ENCODE results near the gene PIM1.

PIM1 gene

DNA sequence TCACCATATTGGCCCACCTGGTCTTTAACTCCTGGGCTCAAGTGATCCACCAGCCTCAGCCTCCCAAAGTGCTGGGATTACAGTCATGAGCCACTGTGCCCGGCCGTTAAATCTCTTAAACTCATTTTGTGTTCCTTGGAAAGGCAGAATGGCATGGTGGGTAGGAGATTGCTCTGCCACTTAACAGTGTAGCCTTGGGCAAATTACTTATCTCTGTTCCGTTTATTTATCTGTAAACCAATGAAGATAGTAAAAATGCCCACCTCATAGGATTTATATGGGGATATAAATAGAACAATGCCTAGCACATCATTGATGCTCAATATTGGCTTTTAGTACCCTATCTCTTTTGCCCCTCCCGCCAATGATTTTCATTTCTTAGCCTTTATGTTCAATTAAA lies 7.2 kb upstream of the PIM1 start:
- Histone ChIP-seq H3K27ac (no peak overlapping the region), H3K4me3 (no peak overlapping the region)
- no peak for DNase-seq (ENCODE audit: low spot score)
- TF ChIP-seq, protein P1, sequence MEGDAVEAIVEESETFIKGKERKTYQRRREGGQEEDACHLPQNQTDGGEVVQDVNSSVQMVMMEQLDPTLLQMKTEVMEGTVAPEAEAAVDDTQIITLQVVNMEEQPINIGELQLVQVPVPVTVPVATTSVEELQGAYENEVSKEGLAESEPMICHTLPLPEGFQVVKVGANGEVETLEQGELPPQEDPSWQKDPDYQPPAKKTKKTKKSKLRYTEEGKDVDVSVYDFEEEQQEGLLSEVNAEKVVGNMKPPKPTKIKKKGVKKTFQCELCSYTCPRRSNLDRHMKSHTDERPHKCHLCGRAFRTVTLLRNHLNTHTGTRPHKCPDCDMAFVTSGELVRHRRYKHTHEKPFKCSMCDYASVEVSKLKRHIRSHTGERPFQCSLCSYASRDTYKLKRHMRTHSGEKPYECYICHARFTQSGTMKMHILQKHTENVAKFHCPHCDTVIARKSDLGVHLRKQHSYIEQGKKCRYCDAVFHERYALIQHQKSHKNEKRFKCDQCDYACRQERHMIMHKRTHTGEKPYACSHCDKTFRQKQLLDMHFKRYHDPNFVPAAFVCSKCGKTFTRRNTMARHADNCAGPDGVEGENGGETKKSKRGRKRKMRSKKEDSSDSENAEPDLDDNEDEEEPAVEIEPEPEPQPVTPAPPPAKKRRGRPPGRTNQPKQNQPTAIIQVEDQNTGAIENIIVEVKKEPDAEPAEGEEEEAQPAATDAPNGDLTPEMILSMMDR (IDR thresholded peaks at IDR 0.05): no peak

DNA sequence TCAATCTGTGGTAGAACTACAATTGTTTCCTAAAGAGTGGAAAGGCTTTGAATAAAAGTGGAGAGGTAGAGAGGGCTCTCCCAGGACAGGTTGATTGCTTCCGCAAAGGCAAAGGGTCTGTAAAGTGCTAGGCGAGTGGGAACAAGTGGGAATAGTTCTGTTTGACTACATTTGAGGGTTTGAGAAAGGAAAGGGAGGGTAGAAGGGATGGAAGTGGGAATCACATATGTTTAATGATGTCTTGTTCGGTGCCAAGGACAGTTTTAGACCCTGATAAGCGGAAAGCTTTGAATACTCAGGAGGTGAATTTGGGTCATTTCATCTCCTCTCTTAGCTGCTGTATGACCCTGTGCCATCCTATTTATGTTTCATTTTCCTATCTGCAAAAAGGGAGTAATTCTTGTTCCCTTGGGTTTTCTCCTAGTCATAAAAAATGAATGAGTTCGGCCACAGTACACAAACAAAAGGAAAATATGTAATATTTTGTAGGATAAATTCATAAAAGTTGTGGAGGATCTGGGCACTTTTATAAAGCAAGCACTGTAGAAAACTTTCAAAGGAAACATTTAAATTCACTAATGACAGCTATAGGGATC lies 1.7 kb upstream of the PIM1 start:
- TF ChIP-seq, protein P1 (IDR thresholded peaks at IDR 0.05): no peak
- no peak for DNase-seq (ENCODE audit: low spot score)
- Histone ChIP-seq H3K27ac (peak overlapping the region; percentile 97 to 99), H3K4me3 (no peak overlapping the region)

DNA sequence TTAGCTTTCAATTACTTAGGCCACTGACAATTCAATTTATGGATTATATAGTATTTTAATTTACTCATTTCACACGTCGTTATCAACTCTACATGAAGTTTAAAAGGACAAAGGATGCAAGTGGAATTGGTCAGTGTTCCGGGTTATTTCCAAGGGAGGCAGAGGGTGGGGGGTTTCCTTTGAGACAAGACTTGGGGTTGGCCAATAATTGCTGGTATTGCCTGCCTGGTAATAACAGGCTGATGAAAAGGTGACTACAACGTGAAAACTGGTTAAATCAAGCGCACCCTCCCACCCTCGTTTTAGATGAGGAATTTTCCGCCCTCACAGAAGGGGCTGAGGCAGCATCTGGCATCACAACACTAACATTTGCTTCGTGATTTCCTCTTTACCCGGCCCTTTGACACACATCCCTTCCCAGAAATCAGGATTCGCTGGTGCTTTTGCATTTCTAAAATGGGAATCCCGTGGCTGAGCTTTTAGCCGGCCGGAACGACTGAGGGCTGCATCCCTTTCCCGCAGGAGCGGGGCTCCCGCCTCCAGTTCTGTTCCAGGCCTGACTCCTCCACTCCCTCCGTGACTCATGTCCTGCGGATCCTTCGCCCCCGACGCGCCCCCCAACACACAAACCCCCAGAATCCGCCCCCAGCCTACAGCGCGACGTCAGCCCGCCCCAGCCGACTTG lies 999 bp upstream of the PIM1 start:
- Histone ChIP-seq H3K4me3 (peak overlapping the region; percentile 90), H3K27ac (peak overlapping the region; percentile 97 to 99)
- TF ChIP-seq, protein P1 (IDR thresholded peaks at IDR 0.05): no peak
- DNase-seq (ENCODE audit: low spot score): no peak

GRCh38 chr6:37170273-37171200 lies 585 bp downstream of the PIM1 start:
- Histone ChIP-seq H3K27ac (peak overlapping the region; percentile 91 to 92), H3K4me3 (peak overlapping the region; percentile 90)
- DNase-seq (ENCODE audit: low spot score): peak; percentile 89
- TF ChIP-seq, protein P1 (IDR thresholded peaks at IDR 0.05): no peak

DNA sequence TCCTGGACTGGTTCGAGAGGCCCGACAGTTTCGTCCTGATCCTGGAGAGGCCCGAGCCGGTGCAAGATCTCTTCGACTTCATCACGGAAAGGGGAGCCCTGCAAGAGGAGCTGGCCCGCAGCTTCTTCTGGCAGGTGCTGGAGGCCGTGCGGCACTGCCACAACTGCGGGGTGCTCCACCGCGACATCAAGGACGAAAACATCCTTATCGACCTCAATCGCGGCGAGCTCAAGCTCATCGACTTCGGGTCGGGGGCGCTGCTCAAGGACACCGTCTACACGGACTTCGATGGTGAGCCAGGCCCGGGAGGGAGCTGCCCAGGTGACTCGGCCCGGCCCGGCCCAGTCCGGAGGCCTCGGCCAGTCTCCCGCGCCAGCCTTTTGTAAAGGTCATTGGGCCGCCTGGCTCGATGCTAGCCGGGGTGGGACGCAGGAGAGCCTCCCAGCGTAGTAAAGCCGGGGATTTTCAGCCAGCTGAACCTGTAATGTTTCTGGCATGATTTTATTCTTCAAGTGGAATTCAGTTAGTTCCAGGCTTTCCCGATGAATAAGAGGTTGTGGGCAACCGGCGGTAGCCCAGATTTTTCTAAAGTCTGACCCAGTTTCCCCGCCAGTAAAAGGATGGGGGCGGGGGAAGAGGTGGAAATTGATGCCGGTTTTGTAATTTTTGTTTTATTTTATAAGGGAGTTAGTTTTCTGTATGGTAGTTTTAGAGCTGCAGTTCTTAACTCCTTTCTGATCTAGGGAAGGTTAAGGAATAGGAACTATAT lies 1.4 kb downstream of the PIM1 start:
- TF ChIP-seq, protein P1 (IDR thresholded peaks at IDR 0.05): no peak
- peak; percentile 82 for DNase-seq (ENCODE audit: low spot score)
- H3K27ac ChIP-seq: peak overlapping the region; percentile 91 to 92
- peak overlapping the region; percentile 90 for H3K4me3 ChIP-seq

GRCh38 chr6:37171970-37172812 lies 2.2 kb downstream of the PIM1 start:
- Histone ChIP-seq H3K27ac (peak overlapping the region; percentile 91 to 92), H3K4me3 (peak overlapping the region; percentile 90)
- TF ChIP-seq, protein P1 (IDR thresholded peaks at IDR 0.05): peak; percentile 87
- DNase-seq (ENCODE audit: low spot score): peak; percentile 92

All from coronary artery (tissue), 2 donors.